Mammary epithelial cell (primary cell): Measurements from ENCODE around the gene PARD6G.

ENCODE experiments used
- CTCF ChIP-seq, 2 donors: IDR thresholded peaks in 1 of 2; conservative IDR thresholded peaks in 1 of 2; 2 replicates each; pipeline ENCODE4 v1.5.1; 2011 to 2012; ENCODE audit warnings: inconsistent platforms in 2 of 2, low read length in 2 of 2, mild to moderate bottlenecking in 2 of 2, control low read depth in 1 of 2, low read depth in 1 of 2; ENCODE audit not compliant: insufficient read depth in 1 of 2; ENCODE audit errors: extremely low read depth in 1 of 2
- EZH2 ChIP-seq: IDR thresholded peaks from 2 replicates; pipeline ENCODE4 v1.6.1; 2012; ENCODE audit warnings: low read length, inconsistent platforms, borderline replicate concordance

DNA sequence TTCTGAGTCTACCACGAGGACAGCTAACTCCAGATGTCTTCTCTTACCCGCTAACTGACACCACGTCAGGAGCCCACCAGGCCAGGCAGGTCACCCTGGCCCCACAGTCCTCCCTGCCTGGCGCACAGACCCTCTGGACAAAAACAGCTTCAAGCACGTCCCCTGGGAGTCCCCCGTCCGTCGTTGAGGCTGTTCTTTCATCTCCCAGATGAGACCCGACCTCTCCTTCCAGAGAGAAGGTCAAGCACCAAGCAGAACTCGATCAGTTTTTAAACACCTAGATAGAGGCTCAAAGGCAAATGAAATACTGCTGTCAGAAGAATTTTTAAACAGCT is 57.8 kb downstream of the PARD6G start:
- TF ChIP-seq EZH2 (no peak), CTCF (conservative IDR thresholded peaks at IDR 0.05 in 1 of 2, IDR thresholded peaks at IDR 0.05 in 1 of 2; ENCODE audit: extremely low read depth in 1 of 2, insufficient read depth in 1 of 2, low read depth in 1 of 2, low read length in 2 of 2) (no peak)
